OCI-LY7 (cell line): ENCODE data around the gene INTS2. TPM values are rescaled to one million over a fixed set of nuclear protein-coding genes. Genes with fewer than 3 reads are reported as not detected.
"Not testable (repeated sequence)": the region's sequence is repeated elsewhere in the genome, so short reads cannot be mapped to it uniquely, and the experiment has no call there.

Experiments
- BruUV-seq: library from RNA; stranded (reverse); fragments of 400-500 nt; replicated peaks from 2 replicates; lab custom pipeline; 2021; lab: Mats Ljungman, UMichigan
- CTCF ChIA-PET: fragments of 300-600 bp; sonication (Branson Sonifier 250); formaldehyde crosslinking; loops from one replicate; lab custom pipeline; 2022; ENCODE audit warnings: antibody characterized with exemption; ENCODE audit not compliant: unreplicated experiment; lab: Charles Lee
- POLR2A ChIA-PET: fragments of 300-600 bp; sonication (Branson Sonifier 250); formaldehyde crosslinking; loops from one replicate; lab custom pipeline; 2022; ENCODE audit warnings: antibody characterized with exemption; lab: Charles Lee
- DNase-seq: peaks from one replicate; pipeline ENCODE4 v3.0.0-alpha.2; 2015; ENCODE audit warnings: low spot score
- H2AFZ ChIP-seq: fragments of 200-600 bp; sonication (generic), shearing (Covaris generic); 2 replicates; pipeline ENCODE4 v1.6.1; 2014; ENCODE audit warnings: mild to moderate bottlenecking, antibody characterized with exemption, low read length, moderate library complexity
- H3K27ac ChIP-seq: fragments of 200-600 bp; sonication (generic); 2 replicates; pipeline ENCODE4 v1.5.1; 2014; ENCODE audit warnings: mixed run types, low read depth, mild to moderate bottlenecking, moderate library complexity, low read length, inconsistent platforms; ENCODE audit not compliant: poor library complexity, severe bottlenecking
- H3K36me3 ChIP-seq: fragments of 200-600 bp; sonication (generic); 2 replicates; pipeline ENCODE4 v1.6.1; 2014; ENCODE audit warnings: mild to moderate bottlenecking, antibody characterized with exemption, low read length, moderate library complexity, mixed read lengths; ENCODE audit not compliant: insufficient read depth
- H3K4me1 ChIP-seq: fragments of 200-600 bp; sonication (generic); 2 replicates; pipeline ENCODE4 v1.5.1; 2014; ENCODE audit warnings: mild to moderate bottlenecking, low read length; ENCODE audit not compliant: insufficient read depth, poor library complexity, severe bottlenecking
- H3K4me2 ChIP-seq: fragments of 200-600 bp; sonication (generic); 2 replicates; pipeline ENCODE4 v1.6.1; 2014; ENCODE audit warnings: mild to moderate bottlenecking, low read length
- H3K4me3 ChIP-seq: fragments of 200-600 bp; sonication (generic); 2 replicates; pipeline ENCODE4 v1.5.1; 2014; ENCODE audit warnings: mild to moderate bottlenecking, low read depth, low read length; ENCODE audit not compliant: poor library complexity, severe bottlenecking
- H3K79me2 ChIP-seq: fragments of 200-600 bp; sonication (generic); 2 replicates; pipeline ENCODE4 v1.6.1; 2016; ENCODE audit warnings: low read depth, mild to moderate bottlenecking, low read length, moderate library complexity, mixed read lengths; ENCODE audit not compliant: insufficient read depth
- H3K9me2 ChIP-seq: fragments of 200-600 bp; sonication (generic); 2 replicates; pipeline ENCODE4 v1.6.1; 2016; ENCODE audit warnings: mild to moderate bottlenecking, low read length, mixed read lengths; ENCODE audit not compliant: insufficient read depth
- H3K9me3 ChIP-seq: fragments of 200-600 bp; sonication (generic); 2 replicates; pipeline ENCODE4 v1.6.1; 2014; ENCODE audit warnings: mild to moderate bottlenecking, mixed run types, low read length, mixed read lengths
- H4K20me1 ChIP-seq: fragments of 200-600 bp; sonication (generic); 2 replicates; pipeline ENCODE4 v1.6.1; 2014; ENCODE audit warnings: mild to moderate bottlenecking, antibody characterized with exemption, low read length, moderate library complexity, mixed read lengths; ENCODE audit not compliant: insufficient read depth
- EZH2phosphoT487 ChIP-seq: fragments of 200-600 bp; sonication (generic); IDR thresholded peaks from 2 replicates; pipeline ENCODE4 v1.6.1; 2018; ENCODE audit warnings: low read depth, borderline replicate concordance, mild to moderate bottlenecking, mixed run types, antibody characterized with exemption, low read length, moderate library complexity, mixed read lengths
- intact Hi-C: fragments of 100-400 bp; cut with micrococcal nuclease; formaldehyde crosslinking; loops from one replicate; pipeline ENCODE4 v1.10.0; 2022; ENCODE audit not compliant: unreplicated experiment
- total RNA-seq, 2 experiments: library from RNA; depleted of rRNA in 1 of 2; stranded (reverse); fragments of >200 nt in 1 of 2; shearing (Covaris generic) in 1 of 2; gene quantifications; 2 replicates each; pipeline ENCODE4 v1.2.3, GENCODE V29; 2014 to 2022
- TF ChIP-seq, protein P1 (sequence below): fragments of 200-600 bp; sonication (generic); conservative IDR thresholded peaks from 2 replicates; pipeline ENCODE4 v1.5.1; 2014; ENCODE audit warnings: mild to moderate bottlenecking, antibody characterized with exemption, low read length, moderate library complexity, mixed read lengths

Gene INTS2
- total RNA-seq, 2 experiments from 2014 or later = 15.8 to 27.9 TPM

DNA sequence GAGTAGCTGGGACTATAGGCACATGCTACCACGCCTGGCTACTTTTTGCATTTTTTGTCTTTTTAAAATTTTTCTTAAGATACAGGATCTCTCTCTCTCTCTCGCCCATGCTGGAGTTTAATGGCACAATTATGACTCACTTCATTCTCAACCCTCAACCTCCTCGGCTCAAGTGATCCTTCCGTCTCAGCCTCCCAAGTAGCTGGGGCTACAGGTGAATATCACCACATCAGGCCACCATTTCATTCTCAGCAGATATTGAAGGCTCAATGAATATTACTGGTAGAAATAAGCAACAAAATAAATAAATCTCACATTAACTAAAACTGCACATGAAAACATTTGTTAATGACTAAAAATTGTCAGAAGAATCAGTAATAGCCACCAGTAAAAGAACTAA is 106.1 kb downstream of the INTS2 start:
- no TSS peak for BruUV-seq
- no peaks in the 10 kb centered on the region for H4K20me1 ChIP-seq
- H3K4me2 ChIP-seq = no peak overlapping the region
- TF ChIP-seq EZH2phosphoT487 = no peak
- TF ChIP-seq, protein P1, sequence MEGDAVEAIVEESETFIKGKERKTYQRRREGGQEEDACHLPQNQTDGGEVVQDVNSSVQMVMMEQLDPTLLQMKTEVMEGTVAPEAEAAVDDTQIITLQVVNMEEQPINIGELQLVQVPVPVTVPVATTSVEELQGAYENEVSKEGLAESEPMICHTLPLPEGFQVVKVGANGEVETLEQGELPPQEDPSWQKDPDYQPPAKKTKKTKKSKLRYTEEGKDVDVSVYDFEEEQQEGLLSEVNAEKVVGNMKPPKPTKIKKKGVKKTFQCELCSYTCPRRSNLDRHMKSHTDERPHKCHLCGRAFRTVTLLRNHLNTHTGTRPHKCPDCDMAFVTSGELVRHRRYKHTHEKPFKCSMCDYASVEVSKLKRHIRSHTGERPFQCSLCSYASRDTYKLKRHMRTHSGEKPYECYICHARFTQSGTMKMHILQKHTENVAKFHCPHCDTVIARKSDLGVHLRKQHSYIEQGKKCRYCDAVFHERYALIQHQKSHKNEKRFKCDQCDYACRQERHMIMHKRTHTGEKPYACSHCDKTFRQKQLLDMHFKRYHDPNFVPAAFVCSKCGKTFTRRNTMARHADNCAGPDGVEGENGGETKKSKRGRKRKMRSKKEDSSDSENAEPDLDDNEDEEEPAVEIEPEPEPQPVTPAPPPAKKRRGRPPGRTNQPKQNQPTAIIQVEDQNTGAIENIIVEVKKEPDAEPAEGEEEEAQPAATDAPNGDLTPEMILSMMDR = no peak
- intact Hi-C loops = no loop called here
- POLR2A ChIA-PET = no interaction called here
- CTCF ChIA-PET = no interaction called here
- H3K36me3 ChIP-seq = peaks cover 90% of the 10 kb centered on the region
- peaks cover 4% of the 10 kb centered on the region; the same call in 1 of the 2 replicates for H3K79me2 ChIP-seq
- H3K9me3 ChIP-seq = peaks cover 20% of the 10 kb centered on the region
- H2AFZ ChIP-seq = no peak overlapping the region
- no peaks in the 10 kb centered on the region for H3K9me2 ChIP-seq
- H3K4me3 ChIP-seq = no peak overlapping the region
- H3K4me1 ChIP-seq = peaks cover 9% of the 10 kb centered on the region
- no peak overlapping the region for H3K27ac ChIP-seq
- DNase-seq = no peak

DNA sequence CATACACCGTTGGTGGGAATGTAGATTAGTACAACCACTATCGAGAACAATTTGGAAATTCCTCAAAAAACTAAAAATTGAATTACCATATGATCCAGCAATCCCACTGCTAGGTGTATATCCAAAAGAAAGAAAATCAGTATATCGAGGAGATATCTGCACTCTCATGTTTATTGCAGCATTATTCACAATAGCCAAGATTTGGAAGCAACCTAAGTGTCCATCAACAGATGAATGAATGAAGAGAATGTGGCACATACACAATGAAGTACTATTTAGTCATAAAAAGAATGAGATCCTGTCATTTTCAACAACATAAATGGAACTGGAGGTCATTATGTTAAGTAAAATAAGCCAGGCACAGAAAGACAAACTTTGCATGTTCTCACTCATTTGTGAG is 108.5 kb downstream of the INTS2 start:
- H3K4me3 ChIP-seq, H3K79me2 ChIP-seq, H3K27ac ChIP-seq, DNase-seq, H3K9me2 ChIP-seq, H2AFZ ChIP-seq, POLR2A ChIA-PET, intact Hi-C loops, BruUV-seq, CTCF ChIA-PET, H4K20me1 ChIP-seq, H3K4me2 ChIP-seq: not testable (repeated sequence)
- peaks cover 18% of the 10 kb centered on the region for H3K4me1 ChIP-seq
- peaks cover 19% of the 10 kb centered on the region for H3K9me3 ChIP-seq
- H3K36me3 ChIP-seq = peaks cover 97% of the 10 kb centered on the region

DNA sequence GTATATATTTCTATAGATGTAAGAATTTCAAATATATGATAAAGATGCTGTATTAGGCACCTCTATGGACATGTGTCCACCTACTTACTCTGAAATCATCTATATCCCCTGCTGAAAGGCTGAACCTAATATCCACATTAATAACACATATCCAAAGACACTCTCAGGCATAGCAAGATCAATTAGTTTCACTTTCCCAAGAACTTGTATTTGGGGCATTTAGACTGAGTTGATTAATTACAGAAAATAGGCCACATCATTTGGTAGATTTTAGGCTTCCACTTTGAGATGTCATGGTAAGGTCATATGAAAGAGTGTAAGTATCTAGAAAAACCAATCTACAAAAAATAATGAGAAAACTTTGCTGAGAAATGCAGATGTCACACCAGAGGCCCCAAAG is 109.6 kb downstream of the INTS2 start:
- intact Hi-C loops = no loop called here
- BruUV-seq = no TSS peak
- no peak for TF ChIP-seq EZH2phosphoT487

DNA sequence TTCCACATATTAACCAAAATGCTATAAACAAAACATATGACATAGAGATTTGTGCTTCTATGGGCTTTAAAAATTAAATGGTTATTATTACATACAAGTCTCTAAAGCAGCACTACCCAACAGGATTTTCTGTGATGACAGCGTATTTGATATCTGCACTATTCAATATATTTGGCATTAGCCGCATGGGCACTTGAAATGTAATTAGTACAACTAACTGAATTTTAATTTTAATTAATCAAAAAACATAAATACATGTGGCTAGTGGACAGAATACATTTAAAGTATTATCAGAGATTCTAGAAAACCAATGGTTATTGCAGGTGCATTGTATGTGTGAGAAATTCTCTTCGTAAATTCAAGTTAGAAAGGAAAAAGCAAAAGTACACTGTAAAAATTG is 110.3 kb downstream of the INTS2 start:
- Histone ChIP-seq H2AFZ (no peak overlapping the region), H3K4me3 (no peak overlapping the region), H4K20me1 (no peaks in the 10 kb centered on the region), H3K79me2 (no peaks in the 10 kb centered on the region), H3K9me2 (no peaks in the 10 kb centered on the region), H3K4me2 (no peak overlapping the region), H3K27ac (no peak overlapping the region), H3K4me1 (peaks cover 18% of the 10 kb centered on the region), H3K9me3 (peaks cover 19% of the 10 kb centered on the region), H3K36me3 (peaks cover 100% of the 10 kb centered on the region)
- intact Hi-C loops = no loop called here
- DNase-seq = no peak
- ChIA-PET POLR2A (interaction anchor here (0.6 kb wide), 1 partner anchor 240 kb away, joined by 3 read pairs; no protein-coding TSS in a partner anchor), CTCF (no interaction called here)
- no TSS peak for BruUV-seq
- TF ChIP-seq, protein P1 = no peak
- no peak for TF ChIP-seq EZH2phosphoT487

More for the DNA sequence above, 109.6 kb downstream of the INTS2 start:
- H2AFZ ChIP-seq = no peak overlapping the region
- peaks cover 18% of the 10 kb centered on the region for H3K4me1 ChIP-seq
- no peak for DNase-seq
- peaks cover 100% of the 10 kb centered on the region for H3K36me3 ChIP-seq
- POLR2A ChIA-PET = interaction anchor here (0.6 kb wide), 1 partner anchor 240 kb away, joined by 3 read pairs; no protein-coding TSS in a partner anchor
- H3K9me2 ChIP-seq = no peaks in the 10 kb centered on the region
- no peak overlapping the region for H3K4me3 ChIP-seq
- no peaks in the 10 kb centered on the region for H3K79me2 ChIP-seq
- H3K4me2 ChIP-seq = no peak overlapping the region
- no peak overlapping the region for H3K27ac ChIP-seq
- CTCF ChIA-PET = no interaction called here
- no peaks in the 10 kb centered on the region for H4K20me1 ChIP-seq
- H3K9me3 ChIP-seq = peaks cover 19% of the 10 kb centered on the region
